NOMO-1 (cell line): ENCODE measurements around the gene ZACN.
"Not testable (repeated sequence)": the region's sequence is repeated elsewhere in the genome, so short reads cannot be mapped to it uniquely, and the experiment has no call there.

Source experiments
- DNase-seq, 2 experiments: peaks; one replicate each; lab custom pipeline; 2025; ENCODE audit not compliant: unreplicated experiment in 2 of 2; lab: John Stamatoyannopoulos, UW

Gene ZACN

DNA sequence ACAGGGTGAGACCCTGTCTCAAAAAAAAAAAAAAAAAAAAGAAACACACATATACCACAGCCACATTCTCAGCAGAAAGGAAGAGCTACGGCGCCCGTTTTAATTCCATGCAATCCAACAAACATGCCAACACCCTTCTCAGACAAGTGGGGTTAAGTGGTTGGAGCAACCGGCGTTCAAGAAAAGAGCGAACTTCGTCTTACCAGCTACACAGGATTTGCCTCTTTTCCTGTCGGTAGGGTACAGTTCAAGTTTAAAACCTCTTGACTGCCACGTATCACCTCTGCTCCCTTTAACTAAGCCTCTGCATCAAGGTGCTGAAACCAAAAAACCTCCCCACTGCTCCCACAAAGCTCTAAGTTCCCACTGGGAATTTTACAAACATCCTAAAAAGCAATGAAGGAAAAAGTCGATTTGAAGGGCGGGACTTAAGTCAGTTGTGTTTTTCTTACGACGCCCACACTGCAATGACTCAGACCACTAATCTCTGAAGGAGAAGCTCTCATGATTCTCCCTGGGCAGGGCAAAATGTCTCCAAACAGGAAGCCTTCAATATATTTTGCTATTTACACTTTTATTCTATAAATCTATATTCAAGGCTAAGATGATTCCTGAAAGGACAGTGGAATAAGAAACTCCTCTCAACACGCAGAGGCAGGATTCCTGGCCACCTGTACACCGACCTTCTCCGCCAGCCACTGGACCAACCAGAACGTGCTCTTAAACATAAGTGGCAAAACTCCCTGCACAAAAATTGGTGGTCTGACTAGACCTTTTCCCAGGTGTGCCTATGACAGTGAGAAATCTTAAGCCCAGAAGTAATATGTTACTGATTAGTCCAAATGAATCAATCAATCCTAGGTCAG is 25.5 kb upstream of the ZACN start:
- DNase-seq = no peak

DNA sequence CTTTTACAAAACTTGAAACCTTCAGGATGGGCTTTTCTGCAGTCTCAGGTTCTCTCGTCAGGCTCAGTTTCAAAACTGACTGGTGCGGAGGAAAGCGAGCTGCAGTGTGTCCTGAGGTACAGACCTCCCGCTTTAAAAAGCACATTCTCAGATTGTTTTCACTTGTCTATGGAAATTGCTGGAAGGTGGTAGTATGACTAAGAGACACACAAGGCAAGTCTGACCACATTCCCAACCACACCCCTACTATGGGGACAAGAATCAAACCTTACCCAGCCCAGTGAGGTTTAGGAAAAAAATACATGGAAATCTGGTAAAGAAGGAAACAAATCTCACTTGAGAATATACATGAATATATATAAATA is 24.9 kb upstream of the ZACN start:
- no peak for DNase-seq

DNA sequence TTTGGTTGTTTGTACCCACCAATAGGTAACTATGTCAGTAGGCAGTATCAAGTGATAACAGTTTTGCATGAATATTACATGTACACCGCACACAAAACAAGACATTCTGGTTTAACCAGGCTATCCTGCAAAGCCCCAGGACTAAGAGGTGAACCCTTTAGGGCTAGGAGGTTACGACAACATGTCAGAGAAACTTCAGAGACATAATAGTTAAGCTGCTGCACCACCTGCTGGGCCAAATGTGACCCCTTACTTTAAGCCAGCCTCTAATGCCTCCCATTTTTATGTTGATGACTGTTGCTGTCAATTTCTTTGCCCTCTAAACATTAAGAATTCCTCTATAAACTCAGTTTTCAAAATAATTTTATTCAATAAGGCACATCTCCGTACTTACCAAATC is 22.1 kb upstream of the ZACN start:
- no peak for DNase-seq

DNA sequence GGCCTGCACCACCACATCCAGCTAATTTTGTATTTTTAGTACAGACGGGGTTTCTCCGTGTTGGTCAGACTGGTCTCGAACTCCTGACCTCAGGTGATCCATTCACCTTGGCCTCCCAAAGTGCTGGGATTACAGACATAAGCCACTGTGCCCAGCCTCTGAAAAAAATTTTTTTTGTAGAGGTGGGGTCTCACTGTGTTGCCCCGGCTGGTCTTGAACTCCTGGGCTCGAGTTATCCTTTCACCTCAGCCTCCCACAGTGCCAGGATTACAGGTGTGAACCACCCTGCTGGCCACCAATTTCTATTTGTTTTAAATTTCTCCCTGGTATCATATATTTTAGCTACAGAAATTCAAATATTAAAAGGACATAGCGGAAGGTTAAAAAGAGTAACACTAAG is 20.7 kb upstream of the ZACN start:
- not testable (repeated sequence) for DNase-seq

DNA sequence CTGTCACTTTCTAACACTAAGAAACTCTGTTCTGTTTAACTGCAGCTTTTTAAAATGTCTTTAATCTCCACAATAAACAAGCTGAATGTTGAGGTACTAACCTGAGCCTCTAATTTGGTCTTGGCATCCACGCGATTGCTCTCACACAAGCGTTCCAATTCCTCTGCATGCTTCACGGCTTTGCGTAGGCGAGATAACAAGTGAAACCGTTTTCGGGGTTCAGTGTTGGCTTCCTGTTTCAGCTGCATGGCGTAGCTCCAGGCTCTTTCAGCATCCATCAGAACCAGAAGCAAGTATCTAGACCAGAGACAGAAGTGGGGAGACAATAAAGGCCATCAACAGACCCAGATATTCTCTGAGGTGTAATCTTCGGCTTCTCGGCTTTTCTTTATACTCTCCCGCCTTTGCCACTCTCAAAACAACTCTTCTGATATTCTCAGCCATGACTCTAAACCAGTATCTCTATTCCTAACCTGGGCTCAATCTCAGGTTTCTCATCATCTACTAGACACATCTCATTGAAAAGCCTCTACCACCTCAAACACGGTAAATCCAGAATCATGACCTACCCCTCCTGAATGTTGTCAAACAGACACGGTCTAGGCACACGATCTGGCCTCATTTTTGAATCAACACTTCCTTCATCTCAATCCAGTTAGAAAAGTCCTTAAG is 15.0 kb upstream of the ZACN start:
- DNase-seq = no peak

DNA sequence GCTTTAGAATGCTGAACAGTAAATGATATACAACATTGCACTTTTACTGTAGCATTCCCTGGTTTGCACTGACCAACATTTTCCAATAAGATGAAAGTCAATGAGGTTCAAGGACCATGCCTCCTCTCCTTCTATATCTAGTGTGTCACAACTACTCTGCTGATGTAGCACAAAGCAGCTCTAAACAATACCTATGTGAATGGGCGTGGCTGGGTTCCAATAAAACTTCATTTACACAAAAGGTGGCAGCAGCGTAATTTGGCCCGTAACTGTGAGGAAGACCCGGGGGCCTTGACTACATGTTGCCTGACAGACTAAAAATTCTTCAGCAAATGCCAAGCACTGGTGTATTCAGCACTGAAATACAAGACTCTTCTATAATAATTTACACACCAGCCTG is 13.2 kb upstream of the ZACN start:
- DNase-seq = no peak

DNA sequence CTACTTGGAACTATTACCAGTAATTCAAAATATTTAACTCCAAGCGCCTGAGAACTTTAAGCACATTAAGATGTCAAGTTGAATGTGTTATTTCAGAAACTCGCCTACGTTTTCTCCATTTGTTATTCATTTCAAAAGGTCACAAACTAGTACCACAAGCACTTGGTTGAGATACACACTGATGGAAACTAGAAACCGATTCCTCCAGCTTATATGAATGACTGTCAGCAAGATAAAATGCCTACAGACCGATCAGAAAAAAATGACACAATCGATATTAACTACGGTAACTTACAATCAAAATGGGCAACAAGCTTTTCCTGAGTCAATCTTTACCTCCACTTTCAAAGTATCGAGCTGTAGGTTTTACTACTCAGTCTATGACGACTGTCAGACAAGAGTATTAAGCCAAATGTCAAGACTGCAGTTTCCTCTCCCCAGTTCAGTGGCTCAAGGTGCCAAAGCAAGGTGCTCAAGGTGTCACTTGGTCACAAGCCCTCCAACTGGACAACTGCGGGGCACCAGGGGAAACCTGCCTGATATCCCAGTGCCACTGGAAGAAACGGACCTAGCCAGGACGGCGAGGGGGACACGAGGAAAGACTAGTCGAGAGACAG is 7.3 kb upstream of the ZACN start:
- no peak for DNase-seq

DNA sequence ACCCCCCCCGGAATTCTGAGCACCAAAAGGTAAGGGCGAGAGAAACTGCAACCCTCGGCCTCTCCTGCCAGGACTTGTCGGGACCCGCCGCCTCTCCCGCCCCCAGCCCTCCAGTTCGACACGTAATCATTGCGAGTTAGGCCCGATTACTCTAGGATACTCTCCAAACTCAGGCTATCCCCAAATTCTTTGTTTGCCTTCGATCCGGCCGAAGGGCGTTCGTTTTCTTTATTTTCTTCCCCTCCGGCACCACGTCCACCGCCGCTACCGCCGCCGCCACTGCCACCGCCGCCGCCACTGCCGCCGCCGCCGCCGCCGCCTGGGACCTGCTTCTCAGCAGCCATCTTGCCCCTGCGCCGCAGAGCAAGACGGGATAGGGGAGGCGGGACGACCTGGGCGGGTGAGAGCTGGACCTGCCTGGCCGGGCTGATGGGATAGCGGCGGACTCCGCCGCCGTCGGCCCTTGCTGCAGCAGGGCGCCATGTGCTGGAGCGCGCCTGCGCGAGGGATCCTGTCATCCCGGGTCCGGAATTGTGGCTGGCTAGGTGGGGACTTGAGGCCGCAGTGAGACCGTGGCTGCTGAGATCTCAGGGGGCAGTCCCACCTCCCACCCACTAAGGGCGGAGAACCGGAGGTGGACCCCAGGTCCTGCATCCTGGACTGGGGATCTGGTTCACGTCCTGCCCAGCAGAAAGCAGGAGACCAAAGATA is 6.7 kb upstream of the ZACN start, which contains the start of gene SRP68:
TSS of gene SRP68 (minus strand) at position 370 of the 711 bp plus-strand sequence. CDS start at position 344, 26 bp downstream.
- DNase-seq = peak; percentile 82 to 91

DNA sequence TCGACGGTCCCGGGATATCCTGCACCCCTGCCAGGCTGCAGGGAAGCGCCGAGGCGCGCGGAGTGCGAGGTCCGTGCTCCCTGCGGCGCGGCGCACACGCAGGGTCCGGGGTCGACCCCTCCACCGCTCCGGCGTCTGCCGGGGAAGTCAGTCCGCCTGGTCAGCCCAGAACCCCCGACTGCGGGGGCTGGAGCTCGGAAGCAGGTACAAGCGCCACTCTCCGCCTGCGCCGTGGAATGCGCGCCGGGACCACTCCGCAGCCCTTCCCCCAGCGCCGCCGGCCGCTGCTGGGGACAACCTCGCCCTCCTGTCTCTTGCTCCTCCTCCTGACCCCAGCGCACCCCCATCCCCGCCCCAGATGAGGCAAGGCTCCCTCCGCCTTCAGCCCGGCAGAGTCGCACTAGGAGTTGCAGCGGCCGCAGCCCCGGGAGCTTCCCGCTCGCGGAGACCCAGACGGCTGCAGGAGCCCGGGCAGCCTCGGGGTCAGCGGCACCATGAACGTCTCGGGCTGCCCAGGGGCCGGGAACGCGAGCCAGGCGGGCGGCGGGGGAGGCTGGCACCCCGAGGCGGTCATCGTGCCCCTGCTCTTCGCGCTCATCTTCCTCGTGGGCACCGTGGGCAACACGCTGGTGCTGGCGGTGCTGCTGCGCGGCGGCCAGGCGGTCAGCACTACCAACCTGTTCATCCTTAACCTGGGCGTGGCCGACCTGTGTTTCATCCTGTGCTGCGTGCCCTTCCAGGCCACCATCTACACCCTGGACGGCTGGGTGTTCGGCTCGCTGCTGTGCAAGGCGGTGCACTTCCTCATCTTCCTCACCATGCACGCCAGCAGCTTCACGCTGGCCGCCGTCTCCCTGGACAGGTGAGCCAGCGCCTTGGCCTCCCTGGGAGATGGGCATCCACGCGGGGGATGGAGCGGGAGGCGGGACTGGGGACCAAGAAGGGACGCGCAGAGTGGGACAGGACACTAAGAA is 4.3 kb upstream of the ZACN start, which contains the start of gene GALR2:
TSS of gene GALR2 (plus strand) at position 392 of the 974 bp plus-strand sequence. CDS start at position 495, 103 bp downstream.
- DNase-seq = peak in 1 of 2 experiments; percentile 51

DNA sequence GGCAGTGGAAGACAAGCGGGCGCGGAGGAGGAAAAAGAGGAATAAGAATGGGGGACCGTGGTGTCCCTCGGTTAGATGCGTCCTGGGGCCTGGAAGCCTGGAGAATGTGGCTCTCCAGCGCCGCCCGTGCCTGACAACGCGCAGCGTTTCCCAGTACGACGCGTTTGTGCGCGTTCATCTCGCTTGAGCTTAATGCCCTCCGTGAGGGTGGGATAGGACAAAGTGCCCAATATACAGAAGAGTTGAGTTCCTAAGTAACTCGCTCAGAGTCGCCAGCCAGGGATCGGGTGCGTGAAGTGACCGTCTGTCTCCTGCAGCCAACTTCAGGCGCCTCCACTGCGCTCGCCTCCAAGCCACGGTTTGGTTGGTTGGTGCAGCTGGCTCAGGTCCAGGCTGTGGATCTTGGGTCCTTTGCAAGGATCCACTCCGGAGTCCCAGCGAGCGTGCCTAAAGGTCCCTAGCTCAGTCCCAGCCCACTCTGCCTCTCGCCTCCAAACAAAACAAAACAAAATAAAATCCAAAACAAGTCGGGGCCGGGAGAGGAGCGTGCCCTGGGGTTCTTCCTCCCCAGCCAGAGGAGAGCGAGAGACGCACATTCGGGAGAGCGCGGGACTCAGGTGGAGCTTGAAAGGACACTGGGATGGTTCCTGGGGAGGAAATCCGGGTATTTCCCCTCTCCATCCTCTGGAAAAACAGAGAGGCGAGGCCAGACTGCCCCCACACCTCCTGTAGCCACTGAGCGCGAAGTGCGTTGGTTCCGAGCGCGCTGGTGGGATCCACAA is 3.4 kb upstream of the ZACN start:
- peak; percentile 47 to 54 for DNase-seq

DNA sequence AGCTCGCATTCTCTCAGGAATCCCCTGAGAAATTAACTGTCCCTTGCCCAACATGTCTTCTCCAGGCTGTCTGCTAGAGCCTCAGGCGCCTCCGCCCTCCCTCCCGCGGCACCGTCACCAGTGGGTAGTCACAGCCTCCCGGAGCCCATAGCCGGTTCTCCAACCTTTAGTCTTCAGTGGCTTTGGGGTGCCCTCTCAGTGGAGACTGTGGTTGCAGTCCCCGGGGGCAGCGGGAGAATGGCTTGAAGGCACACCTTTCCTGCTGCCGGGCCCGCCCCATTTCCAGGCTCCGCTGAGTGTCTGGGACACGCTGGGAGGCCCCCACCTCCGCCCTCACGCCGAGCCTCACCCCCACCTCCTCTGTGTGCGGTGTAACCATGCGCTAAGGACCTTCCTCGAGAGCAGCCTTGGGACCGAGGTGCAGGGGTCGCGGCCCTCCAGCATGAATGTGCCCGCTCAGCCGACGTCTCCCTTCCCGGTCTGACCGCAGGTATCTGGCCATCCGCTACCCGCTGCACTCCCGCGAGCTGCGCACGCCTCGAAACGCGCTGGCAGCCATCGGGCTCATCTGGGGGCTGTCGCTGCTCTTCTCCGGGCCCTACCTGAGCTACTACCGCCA is 2.7 kb upstream of the ZACN start:
- no peak for DNase-seq

DNA sequence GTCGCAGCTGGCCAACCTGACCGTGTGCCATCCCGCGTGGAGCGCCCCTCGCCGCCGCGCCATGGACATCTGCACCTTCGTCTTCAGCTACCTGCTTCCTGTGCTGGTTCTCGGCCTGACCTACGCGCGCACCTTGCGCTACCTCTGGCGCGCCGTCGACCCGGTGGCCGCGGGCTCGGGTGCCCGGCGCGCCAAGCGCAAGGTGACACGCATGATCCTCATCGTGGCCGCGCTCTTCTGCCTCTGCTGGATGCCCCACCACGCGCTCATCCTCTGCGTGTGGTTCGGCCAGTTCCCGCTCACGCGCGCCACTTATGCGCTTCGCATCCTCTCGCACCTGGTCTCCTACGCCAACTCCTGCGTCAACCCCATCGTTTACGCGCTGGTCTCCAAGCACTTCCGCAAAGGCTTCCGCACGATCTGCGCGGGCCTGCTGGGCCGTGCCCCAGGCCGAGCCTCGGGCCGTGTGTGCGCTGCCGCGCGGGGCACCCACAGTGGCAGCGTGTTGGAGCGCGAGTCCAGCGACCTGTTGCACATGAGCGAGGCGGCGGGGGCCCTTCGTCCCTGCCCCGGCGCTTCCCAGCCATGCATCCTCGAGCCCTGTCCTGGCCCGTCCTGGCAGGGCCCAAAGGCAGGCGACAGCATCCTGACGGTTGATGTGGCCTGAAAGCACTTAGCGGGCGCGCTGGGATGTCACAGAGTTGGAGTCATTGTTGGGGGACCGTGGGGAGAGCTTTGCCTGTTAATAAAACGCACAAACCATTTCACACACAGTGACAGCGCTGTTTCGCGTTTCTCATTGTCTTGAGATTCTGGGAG is 2.0 kb upstream of the ZACN start:
- no peak for DNase-seq

DNA sequence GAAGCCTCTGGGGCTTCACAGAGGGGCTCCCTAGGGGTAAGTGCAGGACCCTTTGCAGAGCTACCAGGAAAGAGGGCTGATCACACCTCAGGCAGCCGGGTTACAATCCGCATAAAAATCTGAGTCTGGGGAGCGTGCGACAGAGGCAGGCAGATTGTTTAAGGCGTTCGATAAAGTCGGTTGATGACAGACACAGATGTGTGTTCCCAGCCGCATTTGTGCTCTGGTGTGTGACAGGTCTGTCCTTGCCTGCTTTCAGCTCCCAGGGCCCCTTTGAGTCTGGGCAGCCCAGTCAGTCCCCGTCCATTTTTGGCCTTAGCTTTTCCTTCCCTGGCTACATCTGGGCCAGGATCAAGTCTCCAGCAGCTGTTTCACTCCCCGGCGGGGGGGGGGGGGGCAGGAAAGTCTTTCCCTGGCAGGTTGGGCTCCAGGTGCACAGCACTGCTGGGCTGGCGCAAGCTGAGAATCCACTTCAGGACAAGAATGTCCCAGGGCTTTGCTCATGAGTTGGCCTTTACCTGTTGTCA is 1.3 kb upstream of the ZACN start:
- no peak for DNase-seq

DNA sequence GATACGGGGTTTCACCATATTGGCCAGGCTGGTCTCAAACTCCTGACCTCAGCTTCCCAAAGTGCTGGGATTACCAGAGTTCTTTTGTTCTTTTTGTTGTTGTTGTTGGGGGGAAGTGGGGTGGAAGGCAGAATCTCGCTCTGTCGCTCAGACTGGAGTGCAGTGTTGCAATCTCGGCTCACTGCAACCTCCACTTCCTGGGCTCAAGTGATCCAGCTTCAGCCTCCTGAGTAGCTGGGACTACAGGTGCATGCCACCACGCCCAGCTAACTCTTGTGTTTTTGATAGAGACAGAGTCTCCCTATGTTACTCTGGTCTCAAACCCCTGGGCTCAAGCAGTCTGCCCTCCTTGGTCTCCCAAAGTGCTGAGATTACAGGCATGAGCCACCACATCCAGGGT is 612 bp upstream of the ZACN start:
- not testable (repeated sequence) for DNase-seq

DNA sequence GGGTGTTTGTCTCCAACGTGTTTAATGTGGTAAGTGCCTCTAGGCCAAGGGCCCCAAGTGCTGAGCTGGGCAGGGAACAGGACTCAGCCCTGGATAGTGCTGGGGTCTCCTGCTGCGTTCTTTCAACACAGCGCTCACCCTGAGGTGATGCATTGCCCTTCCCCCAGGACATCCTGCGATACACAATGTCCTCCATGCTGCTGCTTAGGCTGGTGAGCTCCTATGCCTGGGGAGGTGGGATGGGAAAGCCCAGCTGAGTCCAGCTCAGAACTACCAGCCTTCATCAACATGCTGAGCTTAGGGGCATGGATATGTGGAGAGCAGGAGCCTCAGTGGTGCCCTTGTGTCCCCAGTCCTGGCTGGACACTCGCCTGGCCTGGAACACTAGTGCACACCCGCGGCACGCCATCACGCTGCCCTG is 563 bp downstream of the ZACN start:
- DNase-seq = no peak

DNA sequence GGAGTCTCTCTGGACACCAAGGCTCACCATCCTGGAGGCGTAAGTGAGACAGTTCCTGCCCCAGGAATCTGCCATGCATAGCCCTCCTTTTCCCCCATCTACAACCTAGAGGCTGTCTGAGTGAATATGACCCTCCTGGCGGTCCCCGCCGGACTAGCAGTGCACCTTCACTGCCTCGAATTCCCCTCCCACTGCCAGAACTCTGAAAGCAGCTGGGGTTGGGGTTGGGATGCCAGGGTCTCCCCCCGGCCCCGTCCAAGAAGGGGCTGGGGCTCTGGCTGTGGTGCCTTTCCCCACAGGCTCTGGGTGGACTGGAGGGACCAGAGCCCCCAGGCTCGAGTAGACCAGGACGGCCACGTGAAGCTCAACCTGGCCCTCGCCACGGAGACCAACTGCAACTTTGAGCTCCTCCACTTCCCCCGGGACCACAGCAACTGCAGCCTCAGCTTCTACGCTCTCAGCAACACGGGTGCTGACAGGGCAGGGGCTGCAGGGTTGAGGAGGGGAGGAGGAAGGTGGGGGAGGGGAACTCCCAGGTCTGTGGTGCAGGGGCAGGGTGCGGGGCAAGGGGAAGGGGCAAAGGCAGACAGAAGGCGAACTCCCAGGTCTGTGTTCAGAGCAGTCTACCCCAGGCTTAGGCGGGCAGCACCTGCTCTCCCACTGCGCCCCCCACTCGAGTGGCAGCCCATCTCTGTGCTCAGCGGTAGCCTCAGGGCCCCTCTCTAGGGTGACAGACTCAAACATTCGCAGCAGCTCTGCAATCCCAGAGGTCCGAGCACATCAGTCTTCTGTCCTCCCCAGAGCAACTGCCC is 1.2 kb downstream of the ZACN start:
- DNase-seq = no peak
